ENCODE data around the gene PAM.
"Not testable (repeated sequence)": the region's sequence is repeated elsewhere in the genome, so short reads cannot be mapped to it uniquely, and the experiment has no call there.

The PAM gene

GRCh38 chr5:102903074-102903871 is 148.2 kb downstream of the PAM start:
- no peak for DNase-seq (ENCODE audit: low read depth)

- DNase-seq (ENCODE audit: low read depth) = no peak
Measured at GRCh38 chr5:102905056-102905455, 150.0 kb downstream of the PAM start.

- DNase-seq (ENCODE audit: low read depth) = not testable (repeated sequence)
Measured at GRCh38 chr5:102907099-102907498, 152.0 kb downstream of the PAM start.

- peak; percentile 75 for DNase-seq (ENCODE audit: low read depth)
Measured at GRCh38 chr5:102910240-102911226, 155.4 kb downstream of the PAM start.

- DNase-seq (ENCODE audit: low read depth) = peak; percentile 85
Measured at GRCh38 chr5:102911973-102912372, 156.9 kb downstream of the PAM start.

GRCh38 chr5:102916109-102916508 is 161.0 kb downstream of the PAM start:
- DNase-seq (ENCODE audit: low read depth) = no peak

- DNase-seq (ENCODE audit: low read depth) = no peak
Measured at GRCh38 chr5:102918986-102919610, 164.0 kb downstream of the PAM start.

- DNase-seq (ENCODE audit: low read depth) = no peak
Measured at GRCh38 chr5:102920762-102921161, 165.7 kb downstream of the PAM start.

GRCh38 chr5:102921341-102922044 is 166.4 kb downstream of the PAM start:
- peak; percentile 47 for DNase-seq (ENCODE audit: low read depth)

- no peak for DNase-seq (ENCODE audit: low read depth)
Measured at GRCh38 chr5:102922111-102922720, 167.1 kb downstream of the PAM start.

GRCh38 chr5:102922799-102923477 is 167.8 kb downstream of the PAM start:
- DNase-seq (ENCODE audit: low read depth) = no peak

GRCh38 chr5:102924963-102925362 is 169.9 kb downstream of the PAM start:
- DNase-seq (ENCODE audit: low read depth) = no peak

GRCh38 chr5:102927007-102927406 is 171.9 kb downstream of the PAM start:
- no peak for DNase-seq (ENCODE audit: low read depth)

- DNase-seq (ENCODE audit: low read depth) = no peak
Measured at GRCh38 chr5:102930244-102930643, 175.1 kb downstream of the PAM start.

- no peak for DNase-seq (ENCODE audit: low read depth)
Measured at GRCh38 chr5:102931085-102931725, 176.1 kb downstream of the PAM start.

GRCh38 chr5:102932781-102933180 is 177.7 kb downstream of the PAM start:
- no peak for DNase-seq (ENCODE audit: low read depth)

GRCh38 chr5:102933316-102933715 is 178.2 kb downstream of the PAM start:
- DNase-seq (ENCODE audit: low read depth) = no peak

GRCh38 chr5:102933721-102934459 is 178.8 kb downstream of the PAM start:
- no peak for DNase-seq (ENCODE audit: low read depth)

- DNase-seq (ENCODE audit: low read depth) = peak; percentile 43
Measured at GRCh38 chr5:102937894-102938293, 182.8 kb downstream of the PAM start.

- no peak for DNase-seq (ENCODE audit: low read depth)
Measured at GRCh38 chr5:102941111-102941510, 186.0 kb downstream of the PAM start.
